ENCODE results near the gene TARBP2. TPM values are rescaled to one million over a fixed set of nuclear protein-coding genes. Genes with fewer than 3 reads are reported as not detected.

TARBP2 gene
- total and polyA plus RNA-seq, 9 donors = 9.8 to 25.6 (median 20.6) TPM

- H3K36me3 ChIP-seq = no peaks in the 10 kb centered on the region
- no peaks in the 10 kb centered on the region for H3K27me3 ChIP-seq
- H3K9me3 ChIP-seq = no peaks in the 10 kb centered on the region
- H3K27ac ChIP-seq = no peak overlapping the region
- DNase-seq = no peak
- H3K4me3 ChIP-seq = no peak overlapping the region
- TF ChIP-seq EP300 (IDR thresholded peaks at IDR 0.05) (no peak), CTCF (IDR thresholded peaks at IDR 0.05) (no peak), POLR2A (IDR thresholded peaks at IDR 0.05) (no peak)
- 77 to 85% (median 82%) methylated on average over 6 of the region's 6 CpGs for WGBS, 3 donors
- H3K4me1 ChIP-seq (ENCODE audit: insufficient read depth) = no peaks in the 10 kb centered on the region
- intact Hi-C loops (cut with DNase I) = no loop called here
These were observed 13.7 kb downstream of the TARBP2 start for GRCh38 chr12:53514628-53515290.

- intact Hi-C loops (cut with DNase I) = no loop called here
- no peaks in the 10 kb centered on the region for H3K9me3 ChIP-seq
- no peaks in the 10 kb centered on the region for H3K36me3 ChIP-seq
- no peak overlapping the region for H3K4me3 ChIP-seq
- H3K27ac ChIP-seq = no peak overlapping the region
- no peaks in the 10 kb centered on the region for H3K4me1 ChIP-seq (ENCODE audit: insufficient read depth)
- TF ChIP-seq CTCF (IDR thresholded peaks at IDR 0.05) = no peak
- no peak for DNase-seq
- no peaks in the 10 kb centered on the region for H3K27me3 ChIP-seq
- 70 to 83% (median 73%) methylated on average over 2 of the region's 2 CpGs for WGBS, 3 donors
These were observed 14.2 kb downstream of the TARBP2 start for GRCh38 chr12:53515291-53515680.

- Histone ChIP-seq H3K4me1 (ENCODE audit: insufficient read depth) (no peaks in the 10 kb centered on the region), H3K27ac (no peak overlapping the region), H3K36me3 (no peaks in the 10 kb centered on the region), H3K27me3 (no peaks in the 10 kb centered on the region), H3K4me3 (no peak overlapping the region), H3K9me3 (no peaks in the 10 kb centered on the region)
- intact Hi-C loops (cut with DNase I) = no loop called here
- 78 to 83% (median 80%) methylated on average over 11 to 13 of the region's 13 CpGs for WGBS, 3 donors
- no peak for TF ChIP-seq CTCF (IDR thresholded peaks at IDR 0.05)
- no peak for TF ChIP-seq EP300 (IDR thresholded peaks at IDR 0.05)
- no peak for TF ChIP-seq POLR2A (IDR thresholded peaks at IDR 0.05)
- no peak for DNase-seq
These were observed 15.8 kb downstream of the TARBP2 start for GRCh38 chr12:53516758-53517455.

- no peaks in the 10 kb centered on the region for H3K9me3 ChIP-seq
- DNase-seq = no peak
- H3K27ac ChIP-seq = no peak overlapping the region
- H3K36me3 ChIP-seq = no peaks in the 10 kb centered on the region
- 49 to 61% (median 60%) methylated on average over 5 of the region's 5 CpGs for WGBS, 3 donors
- no peaks in the 10 kb centered on the region for H3K4me1 ChIP-seq (ENCODE audit: insufficient read depth)
- no peak overlapping the region for H3K4me3 ChIP-seq
- H3K27me3 ChIP-seq = no peaks in the 10 kb centered on the region
- no peak for TF ChIP-seq POLR2A (IDR thresholded peaks at IDR 0.05)
- TF ChIP-seq EP300 (IDR thresholded peaks at IDR 0.05) = no peak
- intact Hi-C loops (cut with DNase I) = no loop called here
These were observed 17.3 kb downstream of the TARBP2 start for GRCh38 chr12:53518381-53518780.

GRCh38 chr12:53523131-53523530 is 22.0 kb downstream of the TARBP2 start:
- no peak overlapping the region for H3K27ac ChIP-seq
- no peak overlapping the region for H3K4me3 ChIP-seq
- H3K9me3 ChIP-seq = no peaks in the 10 kb centered on the region
- no peak for TF ChIP-seq EP300 (IDR thresholded peaks at IDR 0.05)
- TF ChIP-seq CTCF (IDR thresholded peaks at IDR 0.05) = no peak
- TF ChIP-seq POLR2A (IDR thresholded peaks at IDR 0.05) = no peak
- H3K36me3 ChIP-seq = no peaks in the 10 kb centered on the region
- H3K4me1 ChIP-seq (ENCODE audit: insufficient read depth) = no peaks in the 10 kb centered on the region
- intact Hi-C loops (cut with DNase I) = no loop called here
- 90 to 94% (median 92%) methylated on average over 3 of the region's 3 CpGs for WGBS, 3 donors
- no peak for DNase-seq
- H3K27me3 ChIP-seq = no peaks in the 10 kb centered on the region
